Stimulated activated CD8-positive, alpha-beta memory T cell treated with anti-CD3 and anti-CD28 coated beads, Interleukin-12 subunit alpha, Interleukin-12 subunit beta, amount 100 ng/mL, for 4 hours (primary cell): Measurements from ENCODE around the gene PPIP5K2.
"Not testable (repeated sequence)": the region's sequence is repeated elsewhere in the genome, so short reads cannot be mapped to it uniquely, and the experiment has no call there.

Source experiments
- DNase-seq: peaks from one replicate; pipeline ENCODE4 v3.0.0-alpha.2; 2020; ENCODE audit warnings: low read depth

Gene PPIP5K2

GRCh38 chr5:103122242-103122641 lies 2.1 kb downstream of the PPIP5K2 start:
- DNase-seq: no peak

GRCh38 chr5:103126557-103126956 lies 6.5 kb downstream of the PPIP5K2 start:
- no peak for DNase-seq

- DNase-seq: no peak
Measured at GRCh38 chr5:103127292-103127817, 7.3 kb downstream of the PPIP5K2 start.

- DNase-seq: no peak
Measured at GRCh38 chr5:103128202-103128601, 8.1 kb downstream of the PPIP5K2 start.

- DNase-seq: no peak
Measured at GRCh38 chr5:103132684-103133083, 12.6 kb downstream of the PPIP5K2 start.

GRCh38 chr5:103133231-103133630 lies 13.1 kb downstream of the PPIP5K2 start:
- DNase-seq: no peak

- DNase-seq: no peak
Measured at GRCh38 chr5:103135461-103135860, 15.4 kb downstream of the PPIP5K2 start.

- no peak for DNase-seq
Measured at GRCh38 chr5:103138202-103138690, 18.1 kb downstream of the PPIP5K2 start.

GRCh38 chr5:103139264-103139865 lies 19.3 kb downstream of the PPIP5K2 start:
- peak; percentile 50 for DNase-seq

GRCh38 chr5:103142132-103142531 lies 22.0 kb downstream of the PPIP5K2 start:
- DNase-seq: not testable (repeated sequence)

- DNase-seq: no peak
Measured at GRCh38 chr5:103145196-103145595, 25.1 kb downstream of the PPIP5K2 start.

GRCh38 chr5:103148213-103148612 lies 28.1 kb downstream of the PPIP5K2 start:
- DNase-seq: no peak

GRCh38 chr5:103151156-103151555 lies 31.1 kb downstream of the PPIP5K2 start:
- DNase-seq: no peak

- DNase-seq: no peak
Measured at GRCh38 chr5:103166706-103167105, 46.6 kb downstream of the PPIP5K2 start.

GRCh38 chr5:103174147-103174546 lies 54.0 kb downstream of the PPIP5K2 start:
- DNase-seq: no peak

- no peak for DNase-seq
Measured at GRCh38 chr5:103177543-103177942, 57.4 kb downstream of the PPIP5K2 start.

- no peak for DNase-seq
Measured at GRCh38 chr5:103178167-103178566, 58.1 kb downstream of the PPIP5K2 start.

GRCh38 chr5:103186152-103186551 lies 66.1 kb downstream of the PPIP5K2 start:
- no peak for DNase-seq

GRCh38 chr5:103188436-103188835 lies 68.3 kb downstream of the PPIP5K2 start:
- DNase-seq: no peak

- no peak for DNase-seq
Measured at GRCh38 chr5:103203226-103203625, 83.1 kb downstream of the PPIP5K2 start.

GRCh38 chr5:103204990-103205389 lies 84.9 kb downstream of the PPIP5K2 start:
- not testable (repeated sequence) for DNase-seq

GRCh38 chr5:103205991-103206700 lies 86.0 kb downstream of the PPIP5K2 start:
- DNase-seq: no peak

GRCh38 chr5:103207011-103207410 lies 86.9 kb downstream of the PPIP5K2 start:
- DNase-seq: no peak
